SU-DHL-6 (cell line): ENCODE results near the gene RNF212B.

Source experiments
- CTCF ChIP-seq: fragments of 200-600 bp; sonication (generic); IDR thresholded peaks from one replicate; pipeline ENCODE4 v1.5.1; 2017; ENCODE audit warnings: antibody characterized with exemption, mild to moderate bottlenecking, low read length, moderate library complexity; ENCODE audit not compliant: insufficient read depth, poor library complexity, severe bottlenecking
- EZH2phosphoT487 ChIP-seq: fragments of 200-600 bp; sonication (generic), shearing (Covaris generic); conservative IDR thresholded peaks from 2 replicates; pipeline ENCODE4 v1.6.1; 2018; ENCODE audit warnings: mild to moderate bottlenecking, antibody characterized with exemption, low read length, moderate library complexity, mixed read lengths

- no peak for TF ChIP-seq CTCF
- no peak for TF ChIP-seq EZH2phosphoT487
Observed at GRCh38 chr14:23193432-23193831, 44.3 kb upstream of the RNF212B start.
